RCC 7860 (cell line): Measurements from ENCODE around the gene RARG.
A peak's percentile ranks its signal among the peaks of the same experiment; 100 is the strongest.

Source experiments
- DNase-seq: peaks from one replicate; pipeline ENCODE4 v3.0.0-alpha.2; 2015; ENCODE audit warnings: low spot score
- FAIRE-seq: peaks from 2 replicates; lab custom pipeline; 2012; peaks lifted over from hg19 to GRCh38; lab: Jason Lieb, UNC

RARG gene

GRCh38 chr12:53224061-53224896 lies 7.7 kb downstream of the RARG start:
- FAIRE-seq, result no peak
- no peak for DNase-seq

DNA sequence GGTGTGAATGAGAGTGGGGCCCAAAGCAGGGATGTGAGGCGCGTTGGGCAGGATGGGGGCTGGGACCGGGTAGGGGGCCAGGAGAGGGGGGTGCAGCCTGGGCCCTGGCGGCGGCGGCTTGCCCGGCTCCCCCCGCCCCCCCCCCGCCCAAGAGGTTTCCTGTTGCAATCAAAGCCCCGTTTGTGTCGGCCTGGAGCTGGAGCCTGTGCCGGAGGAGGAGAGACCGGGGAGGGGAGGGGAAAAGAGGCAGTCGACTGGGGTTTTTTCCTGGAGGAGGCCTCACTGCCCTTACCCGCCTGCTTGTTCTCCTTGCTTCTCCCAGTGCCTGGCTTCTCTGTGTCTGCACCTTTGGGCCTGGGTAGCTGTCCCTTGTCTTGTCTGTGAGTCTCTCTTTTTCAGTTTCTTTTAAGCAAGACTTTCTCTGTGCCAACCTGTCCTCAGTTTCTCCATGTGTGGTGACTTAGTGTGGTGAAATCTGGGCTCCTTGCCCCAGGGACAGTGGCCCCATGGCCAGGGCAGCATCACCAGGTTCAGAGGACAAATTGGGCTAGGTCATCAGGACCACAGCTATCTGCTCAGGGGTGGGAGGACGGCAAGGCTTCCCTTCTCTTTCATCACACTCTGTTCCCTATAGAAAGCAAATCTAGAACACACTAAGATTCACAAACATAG lies 8.5 kb downstream of the RARG start:
- no peak for DNase-seq
- FAIRE-seq, result no peak

DNA sequence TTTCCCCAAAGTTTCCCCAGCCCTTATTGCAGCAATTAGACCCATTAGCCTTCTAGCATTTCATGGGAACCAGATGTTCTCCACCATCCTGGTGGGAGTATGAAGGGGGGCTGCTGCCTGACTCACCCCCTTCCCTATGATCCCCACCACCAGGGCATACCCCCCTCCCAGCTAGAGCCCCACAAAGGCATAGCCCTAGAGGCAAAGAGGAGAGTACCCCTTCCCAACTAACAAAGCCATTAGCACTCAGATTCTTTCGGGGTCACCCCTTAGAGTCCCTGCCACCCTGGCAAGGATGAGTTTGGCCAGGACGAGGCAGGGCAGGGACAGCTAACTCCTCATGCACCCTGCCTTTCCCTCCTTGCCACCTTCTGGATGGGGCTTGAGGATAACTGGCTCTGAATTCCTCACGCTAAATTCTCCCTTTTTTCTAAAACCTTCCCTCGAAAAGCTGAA lies 9.2 kb downstream of the RARG start:
- DNase-seq (no peak), FAIRE-seq (no peak)

DNA sequence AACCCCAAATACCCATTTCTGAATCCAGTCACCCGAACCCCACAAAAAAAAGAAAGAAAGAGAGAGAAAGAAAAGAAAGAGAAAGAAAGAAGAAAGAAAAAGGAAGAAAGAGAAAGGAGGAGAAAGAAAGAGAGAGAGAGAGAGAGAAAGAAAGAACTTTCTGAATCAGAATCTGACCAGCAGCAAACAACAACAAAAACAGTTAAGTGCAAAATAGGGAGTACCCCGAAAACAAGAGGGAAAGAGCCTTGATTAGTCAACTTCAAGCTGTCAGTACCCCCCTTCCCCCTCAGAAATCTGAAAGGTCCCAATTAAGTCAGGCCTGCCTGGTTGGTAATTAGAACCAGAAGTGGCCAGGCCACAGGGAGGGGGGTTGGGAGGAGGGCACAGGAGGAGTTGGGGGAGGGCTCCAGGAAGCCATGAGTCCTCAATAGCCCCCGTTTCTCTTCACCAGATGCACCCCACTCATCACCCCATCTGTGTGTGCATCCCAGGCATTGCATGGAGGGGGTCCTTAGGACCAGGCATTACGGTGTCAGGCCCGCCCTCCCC lies 9.8 kb downstream of the RARG start:
- DNase-seq (no peak), FAIRE-seq (no peak)

- peak; percentile 22 for DNase-seq
- FAIRE-seq, result no peak
These were observed 10.6 kb downstream of the RARG start for GRCh38 chr12:53221203-53222080.

DNA sequence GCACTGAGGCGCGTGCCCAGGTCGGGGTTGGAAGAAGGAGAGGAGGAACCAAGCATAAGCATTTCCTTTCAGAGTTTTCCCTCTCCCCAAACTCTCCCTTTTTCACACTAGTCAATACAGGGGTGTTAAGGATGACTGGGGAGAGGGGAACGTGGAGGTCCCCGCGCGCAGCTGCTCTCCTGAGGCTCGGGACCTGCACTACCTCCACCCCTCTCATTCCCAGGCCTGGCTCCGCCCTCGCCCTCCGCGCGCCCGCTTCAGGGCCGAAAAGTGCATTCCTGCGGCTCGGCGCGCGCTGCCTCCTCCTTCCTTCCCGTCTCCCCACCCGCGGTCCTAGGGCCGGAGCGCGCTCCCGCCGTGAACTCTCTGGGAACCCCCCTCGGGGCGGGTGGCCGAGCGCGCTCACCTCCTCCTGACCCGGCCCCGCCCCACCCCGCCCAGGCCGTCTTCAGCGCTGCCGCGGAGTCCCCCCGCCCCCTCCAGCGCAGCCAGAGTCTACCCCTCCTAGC lies 11.3 kb downstream of the RARG start:
- FAIRE-seq, result no peak

GRCh38 chr12:53219956-53220693 lies 11.9 kb downstream of the RARG start:
- DNase-seq (peak; percentile 22), FAIRE-seq (no peak)

More for the DNA sequence above, 11.3 kb downstream of the RARG start:
- peak; percentile 82 for DNase-seq

DNA sequence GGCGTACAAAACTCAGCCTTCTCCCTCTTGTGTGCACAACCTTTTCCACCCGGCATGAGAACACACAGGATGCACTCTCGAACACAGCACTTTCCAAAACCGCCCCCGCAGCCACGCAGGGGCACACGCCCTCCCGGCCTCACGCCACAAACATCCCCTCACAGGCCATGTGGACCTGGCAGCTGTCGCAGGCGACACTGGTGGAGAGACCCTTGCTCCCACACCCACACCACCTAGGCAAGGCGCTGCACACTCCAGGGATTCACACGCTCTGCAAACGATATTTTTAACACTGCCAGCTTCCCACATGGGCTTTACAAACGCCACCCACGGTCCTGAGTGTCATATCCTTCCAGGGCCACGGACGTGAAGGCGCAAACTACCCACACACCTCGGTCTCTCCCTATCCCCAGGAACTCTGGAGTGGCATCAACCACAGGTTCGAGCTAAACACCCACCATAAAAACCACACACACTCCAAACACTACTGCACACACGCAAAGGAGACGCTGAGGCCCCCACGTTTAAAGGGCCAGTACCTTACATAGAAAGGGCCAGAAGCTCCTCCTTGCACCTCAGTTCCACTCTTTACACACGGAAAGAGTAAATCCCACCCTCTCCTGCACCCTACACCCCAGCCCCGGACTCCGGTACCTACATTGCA lies 12.6 kb downstream of the RARG start:
- DNase-seq (no peak), FAIRE-seq (no peak)

DNA sequence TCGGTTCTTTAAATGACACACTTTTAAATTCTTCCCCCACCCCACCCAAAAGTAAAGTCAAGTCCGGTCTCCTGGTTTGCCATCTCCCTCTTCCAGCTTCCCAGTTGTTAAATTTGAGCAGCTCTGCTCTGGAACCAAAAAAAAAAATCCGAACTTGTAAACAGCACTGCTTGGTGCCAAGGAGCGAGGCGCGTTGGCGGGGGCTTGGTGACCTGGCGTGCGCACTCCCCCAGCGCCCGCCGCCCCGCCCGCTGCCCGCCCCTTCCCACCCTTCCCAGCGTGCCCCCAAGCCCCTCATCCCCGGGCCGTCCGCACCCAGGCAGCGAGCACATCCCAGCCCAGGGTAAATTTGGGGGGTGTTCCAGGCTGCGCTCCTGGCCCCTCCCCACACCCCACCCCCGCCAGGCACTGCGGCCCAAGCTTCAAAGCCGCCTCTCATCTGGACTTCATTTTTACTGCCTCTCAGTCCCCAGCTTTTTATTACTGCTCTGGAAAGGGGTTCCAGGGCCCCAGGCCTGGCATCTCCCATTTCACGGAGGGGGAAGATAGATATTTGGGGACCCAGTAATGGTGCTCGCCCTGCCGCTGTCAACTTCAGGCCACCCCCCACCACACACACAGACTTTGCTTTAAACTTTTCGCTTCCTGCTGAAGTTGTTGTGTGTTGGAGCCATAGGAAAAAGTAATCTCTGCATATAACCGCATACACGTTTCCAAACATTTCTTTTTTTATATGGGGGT lies 13.3 kb downstream of the RARG start:
- FAIRE-seq, result no peak

GRCh38 chr12:53217931-53218307 lies 14.1 kb downstream of the RARG start:
- no peak for FAIRE-seq
- DNase-seq, result no peak

More for the DNA sequence above, 13.3 kb downstream of the RARG start:
- no peak for DNase-seq

GRCh38 chr12:53217051-53217930 lies 14.7 kb downstream of the RARG start:
- DNase-seq (no peak), FAIRE-seq (no peak)

DNA sequence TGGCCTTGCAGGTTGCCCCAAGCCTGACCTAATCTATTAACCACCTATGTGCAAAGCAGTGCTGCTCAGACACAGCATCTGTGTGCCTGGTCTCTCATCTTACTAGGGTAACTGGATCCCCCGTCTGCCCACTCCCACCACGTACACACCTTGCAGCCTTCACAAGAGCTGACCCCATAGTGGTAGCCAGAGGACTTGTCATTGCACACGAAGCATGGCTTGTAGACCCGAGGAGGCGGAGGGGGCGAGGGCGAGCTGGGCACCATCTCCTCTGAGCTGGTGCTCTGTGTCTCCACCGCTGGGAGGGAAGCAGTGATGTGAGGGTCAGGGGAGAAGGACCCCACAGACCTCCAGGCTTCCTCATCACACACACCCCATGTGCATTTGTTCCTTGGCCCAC lies 16.5 kb downstream of the RARG start:
- FAIRE-seq, result no peak
- no peak for DNase-seq

- FAIRE-seq (no peak), DNase-seq (no peak)
These were observed 17.1 kb downstream of the RARG start for GRCh38 chr12:53214687-53215455.

DNA sequence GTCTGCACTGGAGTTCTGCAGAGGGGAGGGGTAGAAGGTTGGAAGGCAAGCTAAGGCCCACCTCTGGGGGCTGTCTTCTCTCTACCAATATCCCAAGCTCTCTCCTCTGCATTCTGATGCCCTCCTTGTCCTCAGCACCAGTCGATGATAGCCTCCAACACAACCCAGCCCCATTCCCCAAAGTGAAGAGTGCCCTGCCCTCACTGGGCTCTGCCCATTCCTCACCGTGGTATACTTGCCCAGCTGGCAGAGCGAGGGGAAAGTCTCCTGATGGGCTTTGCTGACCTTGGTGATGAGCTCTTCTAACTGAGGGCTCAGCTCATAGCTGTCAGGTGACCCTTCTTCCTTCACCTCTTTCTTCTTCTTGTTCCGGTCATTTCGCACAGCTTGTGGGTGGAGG lies 17.8 kb downstream of the RARG start:
- no peak for DNase-seq
- FAIRE-seq, result no peak

- FAIRE-seq (no peak), DNase-seq (peak; percentile 31)
These were observed 18.7 kb downstream of the RARG start for GRCh38 chr12:53213348-53213747.

DNA sequence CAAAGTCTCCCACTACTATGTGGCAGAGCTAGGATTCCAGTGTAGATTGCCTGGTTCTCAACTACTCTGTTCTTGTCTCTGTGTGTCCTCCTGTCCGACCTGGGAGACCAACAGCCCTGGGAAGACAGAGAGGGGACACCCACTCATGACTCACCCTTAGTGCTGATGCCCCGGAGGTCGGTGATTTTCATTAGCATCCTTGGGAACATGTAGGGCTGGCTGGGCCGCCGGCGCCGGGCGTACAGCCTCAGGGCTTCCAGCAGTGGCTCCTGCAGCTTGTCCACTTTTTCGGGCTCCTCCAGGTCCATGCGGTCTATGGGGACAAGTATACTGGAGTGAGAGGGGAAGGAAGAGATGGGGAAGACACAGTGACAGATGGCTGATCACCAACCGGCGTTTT lies 19.1 kb downstream of the RARG start:
- FAIRE-seq, result no peak

More for the DNA sequence above, 19.1 kb downstream of the RARG start:
- DNase-seq, result peak; percentile 10
